GM13977 (cell line): ENCODE data around the gene CRAMP1.

Experiments used
- DNase-seq: peaks from one replicate; pipeline ENCODE4 v3.0.0; 2012; ENCODE audit warnings: low spot score
- in situ Hi-C: fragments of 300-500 bp; cut with MboI; formaldehyde crosslinking; loops from one replicate; pipeline ENCODE4 v1.12.0; 2022; ENCODE audit warnings: low sequenced_read_pairs, low pct_unique_long_range_greater_than_20kb, mixed read lengths, inconsistent platforms; ENCODE audit not compliant: unreplicated experiment
- TF ChIP-seq, protein P1 (sequence below): IDR thresholded peaks from 2 replicates; pipeline ENCODE4 v1.5.1; 2012; ENCODE audit warnings: mild to moderate bottlenecking, control low read depth; ENCODE audit not compliant: insufficient read depth; ENCODE audit errors: extremely low read depth, missing control alignments

The CRAMP1 gene

DNA sequence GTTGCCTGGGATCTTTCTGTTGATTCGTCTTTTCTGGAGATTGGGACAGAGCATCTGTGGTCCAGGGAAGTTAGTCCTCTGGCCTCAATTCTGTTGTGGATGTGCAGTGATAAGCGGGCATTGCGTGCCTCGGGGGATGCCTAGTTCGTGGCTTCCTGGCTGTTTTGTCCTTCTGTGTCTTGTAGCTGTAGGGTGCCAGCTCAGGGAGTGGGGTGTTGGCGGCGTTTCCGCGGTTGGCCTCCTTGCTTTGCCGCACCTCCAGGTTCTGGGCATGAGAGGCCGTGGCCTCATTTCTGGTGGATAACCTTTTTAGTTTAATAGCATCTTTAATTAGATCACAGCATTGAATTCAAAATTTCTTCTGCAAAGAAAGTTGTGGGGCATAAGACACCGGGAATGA, 64.5 kb downstream of the CRAMP1 start:
- in situ Hi-C loops = no loop called here
- no peak for DNase-seq
- TF ChIP-seq, protein P1, sequence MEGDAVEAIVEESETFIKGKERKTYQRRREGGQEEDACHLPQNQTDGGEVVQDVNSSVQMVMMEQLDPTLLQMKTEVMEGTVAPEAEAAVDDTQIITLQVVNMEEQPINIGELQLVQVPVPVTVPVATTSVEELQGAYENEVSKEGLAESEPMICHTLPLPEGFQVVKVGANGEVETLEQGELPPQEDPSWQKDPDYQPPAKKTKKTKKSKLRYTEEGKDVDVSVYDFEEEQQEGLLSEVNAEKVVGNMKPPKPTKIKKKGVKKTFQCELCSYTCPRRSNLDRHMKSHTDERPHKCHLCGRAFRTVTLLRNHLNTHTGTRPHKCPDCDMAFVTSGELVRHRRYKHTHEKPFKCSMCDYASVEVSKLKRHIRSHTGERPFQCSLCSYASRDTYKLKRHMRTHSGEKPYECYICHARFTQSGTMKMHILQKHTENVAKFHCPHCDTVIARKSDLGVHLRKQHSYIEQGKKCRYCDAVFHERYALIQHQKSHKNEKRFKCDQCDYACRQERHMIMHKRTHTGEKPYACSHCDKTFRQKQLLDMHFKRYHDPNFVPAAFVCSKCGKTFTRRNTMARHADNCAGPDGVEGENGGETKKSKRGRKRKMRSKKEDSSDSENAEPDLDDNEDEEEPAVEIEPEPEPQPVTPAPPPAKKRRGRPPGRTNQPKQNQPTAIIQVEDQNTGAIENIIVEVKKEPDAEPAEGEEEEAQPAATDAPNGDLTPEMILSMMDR = no peak

DNA sequence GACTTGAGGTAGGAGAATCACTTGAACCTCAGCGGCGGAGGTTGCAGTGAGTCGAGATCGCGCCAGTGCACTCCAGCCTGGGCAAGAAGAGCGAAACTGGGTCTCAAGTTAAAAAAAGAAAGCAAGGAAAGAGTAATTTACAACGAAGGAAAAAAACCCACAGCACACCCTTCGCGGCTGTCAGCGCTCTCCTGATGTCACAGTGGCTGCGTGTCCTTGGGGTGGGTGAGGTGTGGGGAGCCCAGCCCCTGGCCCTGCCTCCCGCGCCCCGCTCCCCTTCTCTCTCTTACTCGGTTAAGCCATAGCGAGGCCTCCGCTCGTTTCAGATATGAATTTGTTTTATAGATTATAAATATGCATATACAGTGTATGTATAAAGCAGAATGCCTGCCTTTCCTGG, 65.2 kb downstream of the CRAMP1 start:
- TF ChIP-seq, protein P1 = no peak
- in situ Hi-C loops = no loop called here
- DNase-seq = no peak

DNA sequence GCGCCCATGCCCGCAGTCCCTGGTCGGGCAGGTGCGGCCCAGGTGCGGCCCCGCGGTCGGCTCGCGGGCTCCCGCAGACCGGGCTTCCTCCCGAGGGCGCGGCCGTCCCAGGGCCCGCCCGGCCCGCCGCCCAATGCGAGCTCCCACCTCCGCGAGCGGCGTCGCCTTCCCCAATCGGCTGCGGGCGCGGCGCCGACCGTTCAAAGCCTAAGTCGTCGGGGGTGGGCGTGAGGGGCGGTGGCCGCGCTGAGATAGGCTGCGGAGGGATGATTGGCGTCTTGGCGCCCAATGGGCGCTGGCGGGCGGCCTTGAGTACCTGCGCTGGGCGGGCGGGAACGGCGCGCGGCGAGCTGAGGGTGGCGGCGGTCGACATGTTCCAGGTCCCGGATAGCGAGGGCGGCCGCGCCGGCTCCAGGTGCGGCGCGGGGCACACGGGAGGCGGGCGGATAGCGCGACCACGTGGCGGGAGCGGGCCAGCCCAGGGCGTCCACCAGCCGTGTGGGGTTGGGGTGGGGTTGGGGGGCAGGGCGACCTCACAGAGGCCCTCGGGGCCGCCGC, 65.9 kb downstream of the CRAMP1 start, which contains the start of gene JPT2:
TSS of gene JPT2 (plus strand) at position 338 of the 558 bp plus-strand sequence. CDS start at position 372, 34 bp downstream.
- TF ChIP-seq, protein P1 = peak; percentile 32
- peak; percentile 100 for DNase-seq
- in situ Hi-C loops = no loop called here

DNA sequence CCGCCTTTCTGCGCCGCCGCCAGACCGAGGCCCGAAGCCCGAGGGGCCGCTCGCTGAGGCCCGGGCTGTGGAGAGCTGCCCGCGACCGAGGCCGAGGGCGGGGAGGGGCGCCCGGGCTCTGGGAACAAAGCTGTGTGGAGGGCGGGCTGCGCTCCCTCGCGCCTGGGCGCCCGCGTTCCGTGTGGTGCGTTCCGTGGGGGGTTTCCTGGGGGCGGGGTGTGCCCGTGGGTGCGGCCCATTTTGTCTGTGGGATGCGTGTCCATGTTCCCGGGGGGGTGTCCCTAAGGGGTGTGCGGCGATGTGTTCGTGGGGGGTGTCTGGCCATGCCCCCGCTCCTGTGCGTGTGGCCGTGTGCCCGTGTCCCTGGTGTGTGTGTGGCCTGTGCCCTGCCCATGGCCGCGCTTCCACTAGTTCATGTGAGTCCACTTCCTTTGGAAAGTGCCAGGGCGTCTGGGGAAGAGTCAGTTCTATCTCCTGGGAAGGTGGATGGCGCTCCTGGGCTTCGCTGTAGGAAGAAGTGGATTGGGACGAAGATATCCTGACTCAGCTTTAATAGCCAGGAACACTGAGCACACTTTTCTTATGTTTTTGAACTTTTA, 66.4 kb downstream of the CRAMP1 start:
- no peak for DNase-seq
- TF ChIP-seq, protein P1 = no peak
- in situ Hi-C loops = no loop called here

DNA sequence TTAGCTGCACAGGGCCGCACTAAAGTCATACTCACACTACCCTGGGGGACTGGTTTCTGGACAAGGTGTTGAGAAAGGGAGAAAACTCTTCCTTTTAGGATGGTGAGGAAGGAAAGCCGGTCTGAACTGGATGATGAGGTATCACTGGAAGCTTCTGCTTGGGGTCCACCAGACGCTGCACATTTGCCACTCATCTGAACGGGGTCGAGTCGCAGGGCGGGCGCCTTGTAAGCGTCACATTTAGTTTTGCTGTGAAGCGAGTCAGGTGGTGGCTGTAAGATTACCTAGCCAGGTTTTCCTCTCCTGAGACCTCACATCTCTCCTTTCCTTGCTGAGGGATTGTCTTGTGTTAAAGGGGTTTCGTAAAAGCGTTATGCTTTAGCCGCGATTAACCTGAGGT, 68.2 kb downstream of the CRAMP1 start:
- no peak for DNase-seq

DNA sequence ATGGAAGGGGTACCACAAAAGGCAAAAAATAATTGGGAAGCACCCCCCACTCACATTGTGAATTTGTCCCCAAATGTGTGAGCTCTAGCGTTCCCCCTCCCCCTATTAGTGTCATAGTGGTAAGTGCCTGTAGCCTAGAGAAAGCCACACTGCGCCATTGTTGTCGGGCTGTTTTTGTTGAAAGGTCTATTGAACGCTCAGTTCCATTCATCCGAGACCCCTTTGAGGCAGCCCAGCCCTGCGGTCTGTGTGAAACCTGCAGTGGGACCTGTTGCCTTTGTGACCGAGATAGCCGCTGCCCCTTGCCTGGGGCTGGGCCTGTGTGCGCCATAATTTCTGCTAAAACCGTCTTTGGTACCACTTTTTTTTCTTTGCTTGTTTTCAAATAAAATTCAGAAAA, 68.9 kb downstream of the CRAMP1 start:
- in situ Hi-C loops = no loop called here
- no peak for DNase-seq
- TF ChIP-seq, protein P1 = no peak

More for the DNA sequence above, 68.2 kb downstream of the CRAMP1 start:
- TF ChIP-seq, protein P1 = no peak
- in situ Hi-C loops = no loop called here
